Esophagus muscularis mucosa (tissue), 3 donors: ENCODE results near the gene SEL1L3.

Source experiments
- POLR2AphosphoS5 ChIP-seq, 2 donors: sonication (generic); formaldehyde crosslinking; IDR thresholded peaks; one replicate each; pipeline ENCODE4 v1.6.1; 2017; ENCODE audit warnings: antibody characterized with exemption in 2 of 2
- TF ChIP-seq, protein P1 (sequence below), 3 experiments: fragments of 200-600 bp in 2 of 3; fragments of 450-650 bp in 1 of 3; sonication (generic) in 2 of 3; IDR thresholded peaks; one replicate each; pipeline ENCODE4 v1.5.1; 2017 to 2019; ENCODE audit warnings: antibody characterized with exemption in 3 of 3, mild to moderate bottlenecking in 2 of 3, moderate library complexity in 1 of 3

DNA sequence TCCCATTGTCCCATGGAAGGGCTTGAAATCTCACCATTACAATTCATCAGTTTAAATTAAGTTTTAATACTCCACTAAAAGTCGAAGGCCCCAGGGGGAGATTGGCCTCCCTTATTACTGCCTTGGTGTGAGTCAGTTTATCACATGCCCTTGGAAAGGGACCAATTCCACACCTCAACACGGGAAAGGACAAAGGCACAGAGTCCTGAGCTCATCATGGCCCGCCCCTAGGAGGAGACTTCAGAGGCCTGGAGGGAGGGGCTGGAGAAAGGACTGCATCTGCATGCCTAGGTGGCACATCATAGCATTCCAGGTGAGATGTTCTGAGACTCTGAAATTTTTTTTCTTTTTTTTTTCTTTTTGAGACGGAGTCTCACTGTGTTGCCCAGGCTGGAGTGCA is 2.8 kb upstream of the SEL1L3 start:
- TF ChIP-seq, protein P1, sequence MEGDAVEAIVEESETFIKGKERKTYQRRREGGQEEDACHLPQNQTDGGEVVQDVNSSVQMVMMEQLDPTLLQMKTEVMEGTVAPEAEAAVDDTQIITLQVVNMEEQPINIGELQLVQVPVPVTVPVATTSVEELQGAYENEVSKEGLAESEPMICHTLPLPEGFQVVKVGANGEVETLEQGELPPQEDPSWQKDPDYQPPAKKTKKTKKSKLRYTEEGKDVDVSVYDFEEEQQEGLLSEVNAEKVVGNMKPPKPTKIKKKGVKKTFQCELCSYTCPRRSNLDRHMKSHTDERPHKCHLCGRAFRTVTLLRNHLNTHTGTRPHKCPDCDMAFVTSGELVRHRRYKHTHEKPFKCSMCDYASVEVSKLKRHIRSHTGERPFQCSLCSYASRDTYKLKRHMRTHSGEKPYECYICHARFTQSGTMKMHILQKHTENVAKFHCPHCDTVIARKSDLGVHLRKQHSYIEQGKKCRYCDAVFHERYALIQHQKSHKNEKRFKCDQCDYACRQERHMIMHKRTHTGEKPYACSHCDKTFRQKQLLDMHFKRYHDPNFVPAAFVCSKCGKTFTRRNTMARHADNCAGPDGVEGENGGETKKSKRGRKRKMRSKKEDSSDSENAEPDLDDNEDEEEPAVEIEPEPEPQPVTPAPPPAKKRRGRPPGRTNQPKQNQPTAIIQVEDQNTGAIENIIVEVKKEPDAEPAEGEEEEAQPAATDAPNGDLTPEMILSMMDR (IDR thresholded peaks at IDR 0.05), result no peak
- TF ChIP-seq POLR2AphosphoS5 (IDR thresholded peaks at IDR 0.05), result no peak
